Small intestine (tissue), 7 donors: ENCODE results near the gene EPAS1. TPM values are rescaled to one million over a fixed set of nuclear protein-coding genes. Genes with fewer than 3 reads are reported as not detected.
A peak's percentile ranks its signal among the peaks of the same experiment; 100 is the strongest.

Experiments
- DNase-seq, 2 donors: peaks; one replicate each; pipeline versions ENCODE4 v3.0.0 to v3.0.0-alpha.2; 2013
- FAIRE-seq: peaks from 2 replicates; lab custom pipeline; 2012; peaks lifted over from hg19 to GRCh38; lab: Jason Lieb, UNC
- H3K27ac ChIP-seq, 3 donors: one replicate each; pipeline ENCODE4 v1.5.1; 2013; ENCODE audit warnings: low read length in 2 of 3, mild to moderate bottlenecking in 2 of 3, control low read depth in 1 of 3, inconsistent platforms in 1 of 3, low read depth in 1 of 3, moderate library complexity in 1 of 3
- H3K27me3 ChIP-seq, 3 donors: one replicate each; pipeline ENCODE4 v1.6.1; 2013; ENCODE audit warnings: low read length in 3 of 3, inconsistent platforms in 1 of 3; ENCODE audit not compliant: control insufficient read depth in 3 of 3, insufficient read depth in 3 of 3
- H3K36me3 ChIP-seq, 3 donors: one replicate each; pipeline ENCODE4 v1.6.1; 2013; ENCODE audit warnings: low read length in 3 of 3, inconsistent platforms in 1 of 3, low read depth in 1 of 3, mild to moderate bottlenecking in 1 of 3, moderate library complexity in 1 of 3; ENCODE audit not compliant: control insufficient read depth in 3 of 3, insufficient read depth in 2 of 3
- H3K4me1 ChIP-seq, 3 donors: one replicate each; pipeline ENCODE4 v1.6.1; 2013; ENCODE audit warnings: low read length in 2 of 3, inconsistent platforms in 1 of 3, low read depth in 1 of 3, mild to moderate bottlenecking in 1 of 3, moderate library complexity in 1 of 3; ENCODE audit not compliant: control insufficient read depth in 3 of 3, insufficient read depth in 2 of 3
- H3K4me3 ChIP-seq, 3 donors: one replicate each; pipeline ENCODE4 v1.5.1; 2013; ENCODE audit warnings: low read length in 3 of 3, control low read depth in 1 of 3, inconsistent platforms in 1 of 3, low read depth in 1 of 3, mild to moderate bottlenecking in 1 of 3, moderate library complexity in 1 of 3
- H3K9me3 ChIP-seq, 2 donors: one replicate each; pipeline ENCODE4 v1.6.1; 2013; ENCODE audit warnings: low read depth in 1 of 2, low read length in 1 of 2; ENCODE audit not compliant: control insufficient read depth in 2 of 2, insufficient read depth in 1 of 2
- WGBS, 3 donors: extraction: QIAGEN DNeasy Blood & Tissue Kit; methylation state at CpG; one replicate each; pipeline ENCODE4 v1.1.7; 2013; 5-methylcytosine and 5-hydroxymethylcytosine counted together
- polyA plus RNA-seq, 4 donors: library from polyadenylated mRNA; stranded (reverse) in 3 of 4; unstranded in 1 of 4; fragments of 200-250 nt in 3 of 4; fragments of 120-200 nt in 1 of 4; gene quantifications; one replicate each; pipeline versions ENCODE4 v1.2.1 to v1.2.3, GENCODE V29; 2013
- donor health status: healthy with polysubstance abuse.
- donor health status: control.
- donor health status: control.
- donor health status: Bipolar disorder and iron deficiency.
- donor health status: healthy.

The EPAS1 gene
- polyA plus RNA-seq, 4 donors, result 22.7 to 106 (median 64.1) TPM

GRCh38 chr2:46311651-46312223 is 14.5 kb downstream of the EPAS1 start:
- Histone ChIP-seq H3K27ac (peak overlapping the region; percentile 7 to 30 (median 21)), H3K36me3 (peaks cover 0 to 3% (median 0%) of the 10 kb centered on the region in 3 donors), H3K9me3 (peaks cover 0 to 3% of the 10 kb centered on the region in 2 donors), H3K4me1 (peaks cover 31 to 85% (median 37%) of the 10 kb centered on the region in 3 donors), H3K4me3 (no peak overlapping the region), H3K27me3 (no peaks in the 10 kb centered on the region)
- 55 to 63% (median 56%) methylated on average over 6 of the region's 6 CpGs for WGBS, 3 donors
- FAIRE-seq, result no peak
- no peak for DNase-seq

DNA sequence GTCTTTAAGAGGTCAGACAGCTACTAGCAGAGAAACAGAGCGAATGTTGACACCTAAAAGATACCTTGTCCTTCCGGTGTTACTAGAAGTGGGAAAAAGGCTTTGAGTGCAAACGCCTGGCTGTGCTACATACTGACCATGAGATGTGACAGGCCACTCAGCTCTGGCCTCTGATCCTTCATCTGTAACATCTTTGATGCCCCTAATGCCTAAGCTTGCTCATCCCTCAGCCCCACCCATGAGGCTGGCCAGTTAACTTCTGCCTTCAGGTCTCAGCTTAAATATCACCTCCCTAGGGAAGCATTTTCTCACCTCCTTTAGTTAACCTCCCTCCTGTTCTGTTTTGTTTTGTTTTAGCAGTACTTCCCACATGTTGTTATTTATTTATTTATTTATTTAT is 15.9 kb downstream of the EPAS1 start:
- DNase-seq (no peak), FAIRE-seq (no peak)
- Histone ChIP-seq H3K36me3 (peaks cover 0 to 3% (median 1%) of the 10 kb centered on the region in 3 donors), H3K27ac (peak overlapping the region; percentile 15 to 67 (median 49)), H3K27me3 (no peaks in the 10 kb centered on the region), H3K4me1 (peaks cover 20 to 72% (median 42%) of the 10 kb centered on the region in 3 donors), H3K4me3 (no peak overlapping the region), H3K9me3 (peaks cover 0 to 3% of the 10 kb centered on the region in 2 donors)
- WGBS, 3 donors, result 68 to 84% (median 72%) methylated on average over 3 of the region's 3 CpGs

GRCh38 chr2:46314065-46314835 is 17.0 kb downstream of the EPAS1 start:
- FAIRE-seq, result no peak
- Histone ChIP-seq H3K27ac (peak overlapping the region; percentile 47 to 79 (median 50)), H3K4me1 (peaks cover 16 to 60% (median 40%) of the 10 kb centered on the region in 3 donors), H3K4me3 (no peak overlapping the region), H3K27me3 (no peaks in the 10 kb centered on the region), H3K9me3 (peaks cover 0 to 3% of the 10 kb centered on the region in 2 donors), H3K36me3 (peaks cover 0 to 3% (median 1%) of the 10 kb centered on the region in 3 donors)
- no peak for DNase-seq
- WGBS, 3 donors, result 78 to 85% (median 81%) methylated on average over 11 of the region's 11 CpGs

DNA sequence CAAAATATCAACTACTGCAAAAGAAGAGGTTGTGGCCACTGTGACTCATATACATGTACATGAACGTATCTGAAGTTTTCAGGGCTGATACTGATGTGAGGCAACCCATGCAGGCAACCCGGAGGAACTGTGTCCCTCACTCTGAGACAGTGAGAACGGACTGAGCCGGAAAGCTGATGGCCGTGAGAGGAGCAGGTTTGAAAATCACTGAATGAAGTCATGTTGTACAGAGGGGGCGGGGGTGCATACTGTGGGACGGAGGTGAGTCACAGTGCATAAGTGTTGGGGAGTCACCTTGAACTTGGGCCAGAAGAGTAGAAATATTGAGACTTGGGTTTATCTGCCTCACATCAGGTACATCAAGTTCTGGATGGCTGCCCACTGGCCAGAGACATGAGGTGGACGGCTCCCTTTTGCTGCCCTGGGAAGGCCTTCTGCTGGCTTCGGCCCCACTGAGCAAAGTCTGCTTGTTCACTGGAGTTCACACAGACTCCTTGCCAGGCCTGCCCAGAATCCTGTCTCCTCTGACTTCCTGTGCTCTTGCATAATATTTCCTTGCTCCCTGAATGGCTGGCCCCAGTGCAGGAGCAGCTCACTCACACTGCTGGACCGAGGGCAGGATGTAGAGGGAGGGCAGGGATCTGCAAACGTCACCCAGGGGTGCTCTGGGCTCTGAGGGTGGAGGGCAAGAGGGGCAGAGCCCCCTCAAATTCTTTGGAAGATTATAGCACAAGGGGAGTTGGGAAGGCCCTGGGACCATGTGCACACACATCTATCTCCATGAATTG is 18.1 kb downstream of the EPAS1 start:
- Histone ChIP-seq H3K4me3 (no peak overlapping the region), H3K4me1 (peaks cover 14 to 52% (median 33%) of the 10 kb centered on the region in 3 donors), H3K27me3 (no peaks in the 10 kb centered on the region), H3K9me3 (peaks cover 0 to 3% of the 10 kb centered on the region in 2 donors), H3K27ac (peak overlapping the region; percentile 47 to 80 (median 79)), H3K36me3 (peaks cover 0 to 1% (median 0%) of the 10 kb centered on the region in 3 donors)
- FAIRE-seq (no peak), DNase-seq (peak; percentile 88 to 99)
- WGBS, 3 donors, result 8 to 23% (median 21%) methylated on average over 11 of the region's 11 CpGs

- H3K36me3 ChIP-seq, result peaks cover 0 to 1% (median 0%) of the 10 kb centered on the region in 3 donors
- DNase-seq, result no peak
- 84 to 93% (median 87%) methylated on average over 3 of the region's 3 CpGs for WGBS, 3 donors
- H3K4me1 ChIP-seq, result peaks cover 17 to 38% (median 25%) of the 10 kb centered on the region in 3 donors
- peak overlapping the region in 1 of 3 donors; percentile 41 for H3K27ac ChIP-seq
- no peak for FAIRE-seq
- no peaks in the 10 kb centered on the region for H3K27me3 ChIP-seq
- peaks cover 0 to 3% of the 10 kb centered on the region in 2 donors for H3K9me3 ChIP-seq
- H3K4me3 ChIP-seq, result no peak overlapping the region
Measured at GRCh38 chr2:46317094-46317486, 19.9 kb downstream of the EPAS1 start.

- no peak overlapping the region for H3K4me3 ChIP-seq
Measured at GRCh38 chr2:46318579-46319460, 21.6 kb downstream of the EPAS1 start.

DNA sequence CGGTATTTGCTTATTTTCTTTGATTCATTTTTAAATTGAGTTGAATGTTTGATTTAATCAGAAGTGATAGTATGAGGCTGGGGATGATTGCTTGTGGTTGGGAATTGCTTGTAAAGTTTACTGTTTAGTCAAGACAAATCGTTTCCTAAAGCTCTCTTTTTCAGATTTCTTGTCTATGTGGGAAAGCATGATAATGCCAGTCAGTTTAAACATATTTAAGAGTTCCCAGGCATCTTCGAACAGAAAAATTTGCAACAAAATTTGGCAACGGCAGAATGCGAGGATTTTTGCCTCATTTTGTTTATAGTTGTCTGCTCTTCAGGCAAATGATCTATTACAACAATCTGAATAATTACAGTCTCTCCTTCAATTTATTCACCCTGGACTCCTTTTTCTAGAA is 22.5 kb downstream of the EPAS1 start:
- Histone ChIP-seq H3K4me3 (no peak overlapping the region), H3K27ac (peak overlapping the region in 1 of 3 donors; percentile 18), H3K4me1 (peaks cover 15 to 21% (median 18%) of the 10 kb centered on the region in 3 donors), H3K27me3 (no peaks in the 10 kb centered on the region), H3K36me3 (peaks cover 0 to 1% (median 0%) of the 10 kb centered on the region in 3 donors), H3K9me3 (no peaks in the 10 kb centered on the region)
- 55 to 89% (median 85%) methylated on average over 5 of the region's 5 CpGs for WGBS, 3 donors
- FAIRE-seq (no peak), DNase-seq (no peak)

More at GRCh38 chr2:46318579-46319460, 21.6 kb downstream of the EPAS1 start:
- Histone ChIP-seq H3K36me3 (peaks cover 0 to 1% (median 0%) of the 10 kb centered on the region in 3 donors), H3K9me3 (peaks cover 0 to 3% of the 10 kb centered on the region in 2 donors), H3K27me3 (no peaks in the 10 kb centered on the region), H3K4me1 (peaks cover 16 to 25% (median 19%) of the 10 kb centered on the region in 3 donors), H3K27ac (no peak overlapping the region)
- FAIRE-seq (no peak), DNase-seq (no peak)
- 78 to 91% (median 85%) methylated on average over 3 of the region's 3 CpGs for WGBS, 3 donors
